Activated T-cell treated with anti-CD3 and anti-CD28 coated beads, Interleukin-2, amount 50 U/mL, for 48 hours (primary cell): ENCODE results near the gene TMEM236.

Source experiments
- DNase-seq, 2 experiments: peaks; one replicate each; pipeline ENCODE4 v3.0.0-alpha.2; 2020

The TMEM236 gene

GRCh38 chr10:17789396-17789795, 37.4 kb downstream of the TMEM236 start:
- no peak for DNase-seq

- DNase-seq = no peak
Observed at GRCh38 chr10:17790651-17791050, 38.6 kb downstream of the TMEM236 start.

- DNase-seq = no peak
Observed at GRCh38 chr10:17792991-17793390, 41.0 kb downstream of the TMEM236 start.

GRCh38 chr10:17793823-17794644, 42.0 kb downstream of the TMEM236 start:
- no peak for DNase-seq

GRCh38 chr10:17795083-17795482, 43.1 kb downstream of the TMEM236 start:
- DNase-seq = no peak

GRCh38 chr10:17795813-17796594, 44.0 kb downstream of the TMEM236 start:
- DNase-seq = no peak

- no peak for DNase-seq
Observed at GRCh38 chr10:17801507-17801906, 49.5 kb downstream of the TMEM236 start.

- DNase-seq = no peak
Observed at GRCh38 chr10:17802350-17802749, 50.3 kb downstream of the TMEM236 start.

GRCh38 chr10:17802976-17803375, 51.0 kb downstream of the TMEM236 start:
- DNase-seq = no peak

- no peak for DNase-seq
Observed at GRCh38 chr10:17805330-17805729, 53.3 kb downstream of the TMEM236 start.

GRCh38 chr10:17805921-17806577, 54.0 kb downstream of the TMEM236 start:
- peak; percentile 22 to 32 for DNase-seq

- DNase-seq = no peak
Observed at GRCh38 chr10:17808971-17809841, 57.2 kb downstream of the TMEM236 start, which contains the start of gene MRC1. TSS of gene MRC1 (plus strand) at chr10:17809348. CDS start at chr10:17809466, 118 bp downstream.

- no peak for DNase-seq
Observed at GRCh38 chr10:17811146-17811865, 59.3 kb downstream of the TMEM236 start.

GRCh38 chr10:17814973-17815372, 63.0 kb downstream of the TMEM236 start:
- DNase-seq = no peak

GRCh38 chr10:17816199-17816598, 64.2 kb downstream of the TMEM236 start:
- no peak for DNase-seq

- DNase-seq = no peak
Observed at GRCh38 chr10:17817316-17817715, 65.3 kb downstream of the TMEM236 start.

GRCh38 chr10:17817790-17818189, 65.8 kb downstream of the TMEM236 start:
- DNase-seq = no peak

- no peak for DNase-seq
Observed at GRCh38 chr10:17819836-17820235, 67.8 kb downstream of the TMEM236 start.

- DNase-seq = no peak
Observed at GRCh38 chr10:17820943-17821342, 68.9 kb downstream of the TMEM236 start.

- no peak for DNase-seq
Observed at GRCh38 chr10:17821893-17822292, 69.9 kb downstream of the TMEM236 start.

GRCh38 chr10:17831341-17831740, 79.3 kb downstream of the TMEM236 start:
- DNase-seq = no peak

GRCh38 chr10:17831896-17832295, 79.9 kb downstream of the TMEM236 start:
- no peak for DNase-seq
